ENCODE data around the gene CD48.

CD48 gene, protein sequence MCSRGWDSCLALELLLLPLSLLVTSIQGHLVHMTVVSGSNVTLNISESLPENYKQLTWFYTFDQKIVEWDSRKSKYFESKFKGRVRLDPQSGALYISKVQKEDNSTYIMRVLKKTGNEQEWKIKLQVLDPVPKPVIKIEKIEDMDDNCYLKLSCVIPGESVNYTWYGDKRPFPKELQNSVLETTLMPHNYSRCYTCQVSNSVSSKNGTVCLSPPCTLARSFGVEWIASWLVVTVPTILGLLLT

DNA sequence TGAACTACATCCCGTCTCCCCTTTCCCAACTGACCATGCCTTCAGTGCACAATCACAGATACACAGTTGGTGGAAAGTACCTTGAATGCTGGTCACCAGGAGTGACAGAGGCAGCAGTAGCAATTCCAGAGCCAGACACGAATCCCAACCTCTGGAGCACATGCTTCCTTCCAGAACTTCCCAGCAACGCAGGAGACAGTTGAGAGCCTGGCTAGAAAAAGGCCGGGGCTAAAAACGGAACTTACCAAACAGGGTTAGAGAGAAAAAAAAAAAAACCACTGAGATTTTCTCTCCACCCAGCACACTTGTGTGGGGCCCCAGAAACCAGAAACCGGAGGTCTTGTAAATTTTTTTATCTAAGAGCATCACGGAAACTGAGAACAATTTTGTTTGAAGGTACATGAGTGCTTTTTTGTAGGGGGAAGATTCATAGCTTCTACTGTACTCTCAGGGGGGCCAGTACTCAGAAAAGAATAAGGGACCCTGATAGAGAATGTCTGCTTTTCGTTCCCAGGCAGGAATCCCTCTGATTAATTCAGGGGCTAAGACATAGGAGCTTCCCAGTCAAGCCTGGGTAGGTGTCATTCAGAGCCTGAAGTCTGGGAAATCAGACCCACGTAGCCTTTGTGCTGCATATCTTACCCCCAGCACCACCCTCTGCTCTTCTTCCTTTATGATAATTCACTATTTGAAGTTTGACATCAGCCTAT, at the start of gene CD48:
Gene CD48, minus strand, starts transcription at position 221 of the 710 bp plus-strand sequence. Its CDS starts 59 bp downstream, at position 162.
- no peak for DNase-seq

DNA sequence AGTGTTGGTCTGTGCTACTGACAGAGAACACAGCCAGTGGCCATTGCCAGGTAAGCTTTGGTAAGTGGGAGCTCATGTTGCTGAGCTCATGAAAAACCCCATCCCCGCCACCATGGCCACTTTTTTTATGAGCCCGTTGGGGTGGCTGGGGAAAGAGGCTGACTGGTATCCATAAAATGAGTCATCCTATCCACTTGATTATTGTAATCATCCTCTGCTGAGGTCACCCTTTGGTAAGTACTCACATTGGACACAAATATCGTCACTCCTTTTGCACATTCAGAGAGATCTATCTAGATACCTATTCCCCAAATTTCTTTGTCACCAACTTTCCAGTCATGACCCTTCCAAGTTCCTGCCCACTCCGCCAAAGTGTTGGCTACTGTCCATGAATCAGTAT, 49.4 kb upstream of the CD48 start:
- DNase-seq: no peak

DNA sequence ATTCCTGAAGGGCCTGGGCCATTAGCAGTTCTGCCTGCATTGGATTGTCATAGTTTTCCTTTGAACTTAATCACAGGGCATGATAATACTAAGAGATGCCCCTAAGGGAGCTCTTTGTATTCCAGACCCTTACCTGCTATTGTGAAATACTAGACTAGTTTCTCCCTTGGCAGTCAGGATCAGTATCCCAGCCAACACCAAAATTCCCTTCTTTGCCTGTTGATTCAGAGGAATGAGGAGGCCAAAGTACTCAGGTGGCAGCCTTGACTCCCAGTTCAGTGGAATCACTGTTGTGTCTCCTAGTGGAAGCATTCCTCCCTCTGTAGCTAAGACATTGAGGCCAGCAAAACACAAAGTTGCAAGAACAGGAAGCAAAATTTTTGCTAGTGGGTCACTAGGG, 48.1 kb upstream of the CD48 start:
- no peak for DNase-seq

DNA sequence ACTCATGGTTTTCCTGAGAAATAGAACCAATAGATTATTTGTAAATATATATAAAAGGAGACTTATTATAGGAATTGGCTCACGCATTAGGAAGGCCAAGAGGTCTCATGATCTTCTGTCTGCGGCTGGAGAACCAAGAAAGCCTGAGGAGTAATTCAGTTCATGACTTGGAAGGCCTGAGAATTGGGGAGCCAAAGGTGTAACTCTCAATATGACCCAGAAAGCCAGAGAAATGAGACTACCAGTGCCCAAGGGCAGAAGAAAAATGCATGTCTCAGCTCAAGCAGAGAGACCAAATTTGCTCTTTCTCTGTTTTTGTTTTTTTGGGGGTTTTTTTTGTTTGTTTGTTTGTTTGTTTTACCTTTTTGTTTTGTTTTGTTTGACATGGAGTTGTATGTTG, 46.9 kb upstream of the CD48 start:
- DNase-seq: no peak

DNA sequence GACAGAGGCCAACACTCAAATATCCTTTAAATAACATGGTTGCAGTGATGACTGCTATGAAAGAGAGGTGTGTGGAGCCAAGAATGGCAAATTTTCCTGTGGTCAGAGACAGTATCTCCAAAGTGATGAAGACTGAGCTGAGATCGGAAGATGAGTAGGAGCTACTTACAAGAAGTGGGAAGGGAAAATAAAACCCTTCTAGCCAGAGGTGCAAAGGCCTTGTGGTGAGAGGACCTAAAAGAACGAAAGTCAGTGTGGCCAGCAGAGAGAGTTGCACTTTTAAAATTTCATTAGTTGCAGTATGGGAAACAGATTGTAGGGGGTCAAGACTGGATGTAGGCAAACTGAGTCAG, 45.2 kb upstream of the CD48 start:
- no peak for DNase-seq

DNA sequence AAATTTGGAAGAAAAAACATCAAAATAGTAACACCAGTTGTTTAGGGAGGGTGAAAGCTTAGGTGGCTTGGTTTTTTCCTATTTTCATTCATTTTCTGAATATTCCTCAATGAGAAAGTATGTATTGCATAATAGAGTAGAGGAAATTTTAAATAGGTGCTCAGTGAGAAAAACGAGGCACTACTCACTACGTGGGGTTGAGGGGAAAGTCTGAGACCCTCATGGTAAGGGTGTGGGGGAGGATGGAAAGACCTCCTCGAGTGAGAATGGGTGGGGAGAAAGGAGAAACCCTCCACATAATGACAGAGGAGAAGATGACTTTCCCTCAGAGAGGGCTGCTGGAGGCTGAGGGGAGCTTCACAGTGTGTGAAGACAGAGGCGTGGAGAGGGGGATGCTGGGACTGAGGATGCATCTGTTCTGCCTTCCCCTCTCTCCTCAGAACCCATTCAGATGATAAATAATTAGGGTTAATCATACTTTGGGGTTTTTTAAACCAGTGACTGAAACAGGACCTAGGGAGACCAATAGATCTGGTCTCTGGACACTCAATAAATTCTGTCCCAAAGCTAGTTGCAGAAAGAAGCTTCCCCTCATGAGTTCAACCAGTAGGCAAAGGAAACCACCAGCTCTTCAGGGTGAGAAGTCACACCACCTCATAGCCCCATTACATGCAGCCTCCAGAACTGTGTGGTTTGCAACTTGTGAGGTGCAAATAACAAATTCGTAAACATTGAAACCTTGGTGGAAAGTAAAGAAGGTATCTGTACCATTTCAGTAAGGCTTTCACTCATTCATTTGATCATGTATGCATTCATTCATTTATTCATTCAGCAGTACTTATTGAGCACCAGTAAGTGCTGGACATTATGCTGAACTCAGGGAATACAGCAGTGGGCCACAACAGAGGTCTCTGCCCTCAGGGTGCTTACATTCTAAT, 44.6 kb upstream of the CD48 start:
- DNase-seq: no peak

GRCh38 chr1:160755461-160755860, 43.8 kb upstream of the CD48 start:
- DNase-seq: no peak

GRCh38 chr1:160753594-160753993, 42.0 kb upstream of the CD48 start:
- DNase-seq: no peak

DNA sequence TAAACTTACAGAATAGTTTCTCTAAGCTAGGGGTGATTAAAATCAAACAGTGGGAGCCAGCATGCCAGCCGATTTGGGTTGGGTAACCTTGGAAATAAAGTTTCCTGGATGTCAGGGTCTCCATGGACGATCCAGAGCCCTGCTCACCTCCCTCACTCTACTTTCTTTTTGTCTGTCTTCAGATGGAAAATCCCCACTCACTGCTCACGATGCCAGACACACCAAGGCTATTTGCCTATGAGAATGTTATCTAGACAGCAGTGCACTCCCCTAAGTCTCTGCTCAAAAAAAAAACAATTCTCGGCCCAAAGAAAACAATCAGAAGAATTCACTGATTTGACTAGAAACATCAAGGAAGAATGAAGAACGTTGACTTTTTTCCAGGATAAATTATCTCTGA, 41.3 kb upstream of the CD48 start:
- DNase-seq: no peak

- DNase-seq: no peak
These were observed 40.8 kb upstream of the CD48 start for GRCh38 chr1:160752406-160752805.

DNA sequence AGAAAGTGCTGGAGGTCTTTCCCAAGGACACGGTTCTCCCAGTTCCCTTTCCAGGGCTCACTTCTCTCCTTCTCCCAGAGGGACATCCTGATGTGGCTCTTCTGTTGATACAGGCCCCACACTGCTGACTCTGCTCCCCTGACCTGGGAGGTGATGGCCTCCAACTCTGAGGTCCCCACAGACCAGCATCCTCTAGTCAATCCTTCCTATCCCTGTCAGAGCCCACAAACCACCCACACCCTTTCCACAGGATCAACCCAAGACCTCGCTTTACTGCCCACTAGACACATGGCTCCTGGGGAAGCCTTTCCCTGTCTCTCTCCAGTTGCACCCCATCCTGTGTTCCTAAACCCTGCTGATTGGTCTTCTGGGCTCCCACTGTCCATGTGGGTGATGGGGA, 39.0 kb upstream of the CD48 start:
- DNase-seq: no peak

DNA sequence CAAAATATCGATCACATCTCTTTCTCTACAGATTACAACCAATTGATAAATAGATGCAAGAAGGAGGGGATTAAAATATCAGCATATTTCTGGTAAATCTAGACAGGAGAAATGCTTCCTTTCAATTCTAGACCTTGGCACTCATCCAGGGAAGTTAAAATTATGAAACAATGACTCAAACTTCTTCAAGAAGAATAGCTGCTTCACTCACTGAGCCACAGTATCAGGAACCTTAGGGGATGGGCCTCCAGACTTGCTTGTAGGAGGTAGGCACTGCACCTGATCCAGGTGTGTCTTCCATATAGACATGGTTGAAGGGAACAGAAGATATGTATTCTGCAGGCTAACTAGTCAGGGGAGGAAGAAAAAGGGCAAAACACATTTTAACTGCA, 37.3 kb upstream of the CD48 start:
- DNase-seq: no peak

DNA sequence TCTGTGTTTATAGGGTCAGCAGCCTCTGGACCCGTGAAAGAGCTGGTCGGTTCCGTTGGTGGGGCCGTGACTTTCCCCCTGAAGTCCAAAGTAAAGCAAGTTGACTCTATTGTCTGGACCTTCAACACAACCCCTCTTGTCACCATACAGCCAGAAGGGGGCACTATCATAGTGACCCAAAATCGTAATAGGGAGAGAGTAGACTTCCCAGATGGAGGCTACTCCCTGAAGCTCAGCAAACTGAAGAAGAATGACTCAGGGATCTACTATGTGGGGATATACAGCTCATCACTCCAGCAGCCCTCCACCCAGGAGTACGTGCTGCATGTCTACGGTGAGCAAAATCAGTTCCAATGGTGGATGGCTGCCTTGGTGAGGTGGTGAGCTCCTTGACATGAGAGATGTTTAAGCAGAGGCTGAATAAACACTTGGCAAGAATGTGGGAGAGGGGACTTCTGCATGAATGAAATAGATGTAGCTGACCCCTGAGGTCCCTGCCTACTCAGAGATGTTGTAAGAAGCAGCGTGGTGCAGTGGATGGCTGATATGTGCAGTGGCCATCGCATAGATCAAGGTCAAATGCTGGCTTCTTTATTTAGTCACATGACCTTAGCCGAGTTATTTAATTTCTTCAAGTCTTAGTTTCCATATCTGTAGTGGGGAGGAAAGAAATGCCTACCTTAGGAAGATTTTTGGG, 36.7 kb upstream of the CD48 start:
- DNase-seq: no peak

DNA sequence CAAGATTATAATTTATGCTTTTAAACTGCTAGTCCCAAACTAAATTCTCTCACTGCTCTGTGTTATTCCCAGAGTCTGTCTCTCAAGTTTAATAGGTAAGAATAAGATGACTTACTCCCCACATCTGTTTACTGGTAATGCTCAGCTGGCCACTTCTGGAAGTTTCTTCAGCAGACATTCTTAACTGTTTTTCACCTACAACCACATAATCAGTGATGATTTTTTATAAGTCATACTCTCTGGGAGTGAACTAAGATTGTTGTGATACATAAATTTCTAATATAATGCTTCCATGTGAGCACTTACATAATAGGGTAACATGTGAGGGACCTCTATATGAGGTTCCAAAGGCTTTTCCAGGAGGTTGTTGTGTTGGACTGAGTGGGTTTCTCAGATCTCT, 36.1 kb upstream of the CD48 start:
- no peak for DNase-seq

GRCh38 chr1:160746836-160747500, 35.3 kb upstream of the CD48 start:
- no peak for DNase-seq

DNA sequence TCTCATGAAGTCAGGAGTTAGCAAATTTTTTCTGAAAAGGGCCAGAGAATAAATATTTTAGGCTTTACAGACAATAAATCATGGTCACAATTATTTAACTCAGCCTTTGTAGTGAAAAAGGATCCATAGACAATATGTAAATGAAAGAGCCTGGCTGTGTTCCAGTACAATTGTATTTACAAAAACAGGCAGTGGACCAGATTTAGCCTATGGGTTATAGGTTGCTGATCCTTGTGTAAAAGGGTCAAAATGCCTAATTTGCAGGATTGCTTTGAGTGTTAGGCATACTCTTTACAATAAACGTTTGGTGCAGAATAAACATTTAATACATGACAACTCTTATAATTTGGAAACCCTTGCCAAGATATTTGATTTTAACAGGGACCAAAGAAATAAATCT, 33.9 kb upstream of the CD48 start:
- no peak for DNase-seq

- DNase-seq: no peak
These were observed 33.4 kb upstream of the CD48 start for GRCh38 chr1:160744852-160745520.

DNA sequence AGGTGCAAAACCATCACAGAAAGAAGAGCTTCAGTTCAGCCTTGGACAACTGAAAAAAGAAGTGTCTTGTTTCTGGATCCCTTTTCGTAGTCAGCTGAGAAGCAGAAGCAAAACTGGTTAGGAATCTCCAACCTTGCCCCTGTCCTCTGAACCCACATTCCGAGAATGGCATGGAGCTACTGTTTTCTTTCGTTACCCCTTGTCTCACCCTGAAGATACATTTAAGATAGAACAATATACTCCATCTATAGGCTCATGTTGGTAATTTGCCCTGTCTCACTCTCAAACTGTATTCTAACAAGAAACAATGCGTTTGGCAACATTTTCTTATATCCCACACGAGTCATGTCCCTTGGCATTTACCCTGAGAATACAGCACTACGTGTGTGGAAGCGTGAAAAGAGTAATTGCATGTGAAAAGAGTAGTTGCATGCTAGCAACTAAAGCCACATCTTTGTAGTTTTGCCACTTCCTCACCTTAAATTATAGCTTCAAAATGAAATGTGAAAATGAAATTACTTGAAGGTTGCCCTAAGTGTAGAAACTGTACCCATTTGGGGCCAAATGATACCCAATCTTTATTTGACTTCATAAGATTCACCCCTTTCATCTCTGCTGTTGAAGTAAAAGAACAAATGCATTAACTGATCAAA, 32.7 kb upstream of the CD48 start:
- DNase-seq: no peak

DNA sequence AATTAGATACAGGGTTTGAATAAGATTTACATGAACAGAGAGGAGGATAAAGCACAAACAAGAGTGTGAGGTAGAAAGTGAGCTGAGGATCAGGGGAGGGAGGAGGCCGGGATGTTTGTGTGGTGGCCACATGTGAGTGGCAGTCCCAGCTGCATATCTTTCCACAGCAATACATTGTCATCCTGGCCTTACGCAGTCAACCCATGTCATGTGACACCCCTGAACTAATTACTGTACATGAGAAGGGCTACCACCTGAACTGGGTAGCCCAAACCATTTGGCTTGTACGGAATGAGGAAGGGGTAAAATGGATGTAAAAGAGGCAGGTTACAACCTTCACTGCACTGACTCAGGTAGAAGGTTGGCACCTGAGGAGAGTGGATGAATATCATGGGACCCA, 31.6 kb upstream of the CD48 start:
- DNase-seq: no peak

- DNase-seq: no peak
These were observed 31.0 kb upstream of the CD48 start for GRCh38 chr1:160742428-160743127.
